GM19324 (cell line): Measurements from ENCODE around the gene CELF4.

Experiments used
- ATAC-seq: cut with Tn5 transposase; IDR thresholded peaks from one replicate; pipeline ENCODE4 v1.9.1; 2021; ENCODE audit warnings: mild to moderate bottlenecking, moderate library complexity; ENCODE audit not compliant: unreplicated experiment, low FRiP score

CELF4 gene

DNA sequence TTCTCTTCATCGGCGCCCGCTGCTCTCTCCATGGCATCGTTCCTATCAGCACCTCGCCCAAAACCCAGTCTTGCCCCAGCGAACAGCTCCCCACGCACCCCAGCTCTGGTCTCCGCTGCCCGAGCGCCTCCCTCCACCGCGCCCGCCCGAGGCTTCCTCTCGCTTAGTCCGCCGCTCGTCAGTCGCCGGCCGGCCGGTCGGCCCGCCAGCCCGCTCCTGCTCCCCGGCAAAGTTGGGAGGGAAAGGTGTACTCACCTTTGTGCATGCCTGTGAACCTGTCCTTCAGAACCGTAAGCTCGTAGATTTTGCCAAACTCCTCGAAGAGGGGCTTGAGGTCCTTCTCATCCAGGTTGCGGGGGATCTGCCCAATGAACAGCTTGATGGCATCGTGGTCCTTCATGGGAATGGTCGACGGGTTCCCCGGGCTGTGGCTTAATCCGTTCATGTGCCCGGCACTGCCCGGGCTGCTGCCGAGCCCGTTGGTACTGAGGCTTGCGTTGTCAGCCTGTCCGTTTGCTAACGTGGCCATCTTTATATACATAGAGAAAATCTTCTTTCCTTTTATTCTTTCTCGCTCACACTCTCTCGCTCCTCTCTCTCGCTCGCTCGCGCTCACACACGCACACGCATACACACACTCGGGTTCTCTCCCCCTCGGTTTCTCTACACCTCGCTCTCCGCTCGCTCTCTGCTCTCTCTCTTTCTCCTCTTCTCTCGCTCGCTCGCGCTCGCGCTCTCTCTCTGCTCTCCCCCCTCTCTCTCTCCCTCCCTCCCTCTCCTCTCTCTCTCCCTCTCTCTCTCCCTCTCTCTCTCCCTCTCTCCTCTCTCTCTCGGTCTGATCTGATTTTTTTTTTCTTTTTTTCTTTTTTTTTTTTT, at the start of gene CELF4:
Gene CELF4 (minus strand): TSS at position 698 of the 876 bp plus-strand sequence.
- ATAC-seq: no peak

GRCh38 chr18:37613253-37613565, 47.6 kb upstream of the CELF4 start:
- ATAC-seq: no peak

GRCh38 chr18:37612524-37613252, 47.1 kb upstream of the CELF4 start:
- ATAC-seq: no peak

DNA sequence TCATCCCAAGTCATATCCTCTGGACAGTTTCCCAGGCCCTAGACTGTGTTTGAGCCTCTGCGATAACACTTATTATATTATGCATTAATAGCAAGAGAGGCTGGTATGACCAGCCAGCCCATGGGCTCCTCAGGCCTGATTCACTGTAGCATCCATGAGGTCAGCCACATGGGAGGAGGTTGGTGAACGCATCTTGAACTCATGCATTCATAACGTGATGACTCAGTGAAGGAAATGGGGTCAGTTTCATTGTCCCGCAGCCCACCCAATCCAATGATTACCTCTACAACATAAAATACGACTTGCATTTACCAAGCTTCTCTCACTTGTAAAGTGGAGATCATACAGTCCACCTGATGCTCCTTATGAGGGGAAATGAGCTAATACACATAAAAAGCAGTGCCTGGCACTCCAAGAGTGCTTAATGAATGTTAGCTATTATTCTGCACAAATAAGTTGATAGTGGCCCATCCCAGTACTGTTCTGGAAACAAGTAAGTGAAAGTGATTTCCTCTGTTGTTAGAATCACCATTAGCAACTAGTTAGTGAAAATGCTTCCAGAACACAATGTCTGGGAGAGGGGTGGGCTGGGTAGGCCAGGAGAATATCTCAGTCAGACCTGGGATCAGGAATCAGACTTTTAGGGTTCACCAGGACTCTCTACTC, 46.1 kb upstream of the CELF4 start:
- no peak for ATAC-seq

DNA sequence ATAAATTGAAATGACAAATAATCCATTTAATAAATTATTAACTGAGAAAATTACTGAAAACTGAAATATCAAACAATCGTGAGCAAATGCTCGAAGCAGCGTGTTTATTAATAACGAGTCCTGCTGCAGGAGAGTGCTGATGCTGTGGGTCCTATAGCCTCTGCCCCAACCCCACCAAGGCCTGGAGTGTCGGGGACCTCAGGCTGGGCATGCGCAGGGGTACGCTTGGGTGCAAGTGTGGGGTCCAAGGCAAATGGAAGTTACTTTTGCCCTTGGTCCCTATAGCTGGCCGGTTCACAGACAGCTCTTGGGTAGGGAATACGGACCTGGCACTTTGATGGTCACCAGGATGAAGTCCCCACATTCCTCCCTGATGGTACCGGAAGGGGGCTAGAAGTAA, 43.3 kb upstream of the CELF4 start:
- ATAC-seq: no peak

DNA sequence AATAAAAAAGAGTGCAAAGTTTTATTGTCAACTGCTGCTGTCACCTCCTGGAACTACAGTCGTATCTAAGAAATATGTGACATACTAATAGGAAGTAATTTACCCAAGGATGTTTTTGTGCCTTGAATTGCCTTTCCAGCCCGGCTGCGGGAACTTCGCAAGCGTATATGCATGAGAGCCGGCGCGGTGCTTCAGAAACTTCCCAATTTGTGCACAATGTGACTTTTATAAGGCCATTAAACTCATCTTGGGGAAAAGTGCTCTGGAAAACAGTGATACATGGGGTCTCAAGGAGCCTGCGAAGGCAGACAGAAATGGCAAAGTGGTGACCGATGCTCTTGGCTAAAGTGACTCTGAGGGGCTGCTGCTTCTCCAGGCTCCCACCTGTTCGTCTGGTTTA, 41.7 kb upstream of the CELF4 start:
- no peak for ATAC-seq

DNA sequence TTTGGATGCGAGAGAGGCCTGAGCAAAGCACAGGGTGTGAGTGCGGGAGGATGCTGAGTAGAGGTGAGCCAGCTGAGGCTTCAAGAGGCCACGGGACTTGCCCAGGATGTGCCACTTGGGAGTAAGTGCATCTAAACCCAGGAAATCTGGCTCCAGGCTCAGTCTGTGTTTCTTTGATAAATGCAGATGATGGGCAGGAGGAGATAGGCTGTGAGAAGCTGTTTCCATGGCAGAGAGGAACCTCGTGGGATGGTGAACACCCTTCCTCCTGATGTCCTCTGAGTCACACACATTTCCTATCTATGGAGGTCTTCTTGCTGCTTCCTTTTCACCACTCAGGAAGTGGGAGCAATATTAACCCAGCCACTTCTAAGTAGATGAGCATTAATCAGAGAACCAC, 38.4 kb upstream of the CELF4 start:
- ATAC-seq: no peak

GRCh38 chr18:37598966-37599896, 33.6 kb upstream of the CELF4 start:
- no peak for ATAC-seq

GRCh38 chr18:37598396-37598795, 32.8 kb upstream of the CELF4 start:
- ATAC-seq: no peak

DNA sequence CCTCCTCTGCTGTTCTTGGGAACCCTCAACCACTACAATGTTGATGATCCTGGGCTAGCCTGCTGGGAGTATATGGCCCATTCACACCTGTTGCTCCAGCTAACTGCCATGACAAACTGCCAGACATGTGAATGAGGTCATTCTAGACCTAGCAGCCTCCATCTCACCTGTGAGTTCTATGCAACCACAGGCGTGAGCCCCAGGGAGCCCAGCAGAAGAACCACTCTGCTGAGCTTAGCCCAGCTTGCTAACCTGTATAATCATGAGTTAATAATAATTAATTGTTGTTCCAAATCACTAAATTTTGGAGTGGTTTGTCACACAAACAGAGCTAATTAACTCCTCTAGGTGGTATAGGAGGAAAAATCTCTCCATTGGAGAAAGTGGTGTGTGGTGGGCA, 24.7 kb upstream of the CELF4 start:
- ATAC-seq: no peak

- ATAC-seq: no peak
Measured at GRCh38 chr18:37588289-37588688, 22.7 kb upstream of the CELF4 start.

GRCh38 chr18:37586656-37587225, 21.1 kb upstream of the CELF4 start:
- no peak for ATAC-seq

- no peak for ATAC-seq
Measured at GRCh38 chr18:37584952-37585695, 19.5 kb upstream of the CELF4 start.

DNA sequence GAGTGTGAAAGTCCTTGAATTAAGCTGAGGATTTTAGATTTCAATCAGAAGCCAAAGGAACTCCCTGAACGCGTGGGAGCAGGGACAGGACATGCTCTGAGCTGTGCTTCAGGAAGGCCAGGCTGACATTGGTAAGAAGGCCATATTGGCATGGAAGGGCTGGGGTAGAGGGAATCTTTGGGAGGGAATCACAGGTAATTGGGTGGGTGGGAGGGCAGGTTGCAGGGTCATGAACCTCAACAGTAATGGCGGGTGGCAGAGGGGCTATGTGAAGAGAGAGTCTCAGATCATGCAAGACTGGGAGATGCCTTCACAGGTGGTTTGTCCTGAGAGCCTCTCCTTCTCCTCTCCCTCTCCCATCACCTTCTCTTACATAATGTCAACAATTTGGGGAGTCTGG, 18.6 kb upstream of the CELF4 start:
- no peak for ATAC-seq

GRCh38 chr18:37582261-37582660, 16.7 kb upstream of the CELF4 start:
- no peak for ATAC-seq

- peak; percentile 49 for ATAC-seq
Measured at GRCh38 chr18:37578886-37579513, 13.4 kb upstream of the CELF4 start.

DNA sequence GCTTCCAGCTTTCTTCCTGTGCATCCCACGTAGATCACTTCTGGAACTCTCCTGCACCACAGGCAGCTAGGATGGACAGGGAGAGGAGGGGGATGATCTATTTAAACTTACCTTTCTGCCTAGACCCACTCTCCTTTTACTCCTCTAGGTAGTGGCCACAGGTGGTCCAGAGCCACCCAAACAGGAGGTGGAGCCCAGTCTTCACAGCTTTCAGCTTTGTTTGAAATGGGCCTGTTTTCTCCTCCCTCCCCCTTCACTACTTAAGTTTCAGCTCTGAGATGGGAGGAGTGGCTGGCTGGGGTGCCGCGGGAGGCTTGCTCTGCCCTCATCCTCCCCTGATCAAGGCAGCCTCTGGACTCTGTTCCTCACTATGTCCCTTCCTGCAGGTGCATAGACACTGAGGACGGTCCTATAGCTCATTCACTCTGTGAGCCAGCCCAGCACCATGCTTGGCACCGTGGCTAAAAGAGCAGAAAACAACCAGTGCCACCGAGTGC, 12.6 kb upstream of the CELF4 start:
- ATAC-seq: no peak

- ATAC-seq: no peak
Measured at GRCh38 chr18:37577051-37577611, 11.5 kb upstream of the CELF4 start.
